Measurements from ENCODE around the gene PHACTR1. TPM values are rescaled to one million over a fixed set of nuclear protein-coding genes. Genes with fewer than 3 reads are reported as not detected.

PHACTR1 gene
- total and polyA plus RNA-seq, 2 of the 4 experiments (the other 2 are of a cell fraction): not detected

DNA sequence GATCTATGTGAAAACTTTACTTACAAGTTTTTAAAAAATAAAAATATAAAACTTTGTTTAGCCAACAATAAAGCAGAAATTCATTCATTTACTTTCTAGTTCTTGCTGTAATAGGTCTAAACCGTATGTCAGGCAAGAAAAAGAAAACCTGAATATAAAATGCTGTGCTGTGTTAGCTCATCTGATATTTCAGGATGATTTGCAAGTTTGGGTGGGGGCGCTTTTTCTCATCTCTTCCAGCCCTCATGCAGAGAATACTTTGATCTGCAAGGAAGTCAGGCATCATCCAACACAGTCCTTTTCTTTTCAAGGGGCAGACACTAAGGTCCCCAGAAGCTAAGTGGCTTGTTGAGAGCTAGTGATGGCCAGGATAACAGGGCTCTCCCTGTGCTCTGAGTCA, 458.5 kb downstream of the PHACTR1 start:
- dilution Hi-C loops (cut with HindIII; ENCODE audit: low sequenced_read_pairs, unreplicated experiment): no loop called here

More for the DNA sequence above, 458.5 kb downstream of the PHACTR1 start:
- Histone ChIP-seq H2BK5ac (ENCODE audit: low read depth, low read length, poor library complexity, severe bottlenecking) (no peak overlapping the region), H2BK20ac (ENCODE audit: low read depth, low read length) (no peak overlapping the region), H3K9me1 (ENCODE audit: insufficient read depth, low read length) (no peaks in the 10 kb centered on the region), H3K9me3 (ENCODE audit: control insufficient read depth, insufficient read depth, low read length) (no peaks in the 10 kb centered on the region), H3K14ac (replicated peaks; ENCODE audit: low read depth, low read length) (no peak overlapping the region), H2BK15ac (ENCODE audit: low read depth, low read length) (no peak overlapping the region), H3K27ac (ENCODE audit: insufficient read depth, low read length) (no peak overlapping the region), H3K4me3 (ENCODE audit: insufficient read depth, low read depth, low read length) (no peak overlapping the region), H3K4me2 (ENCODE audit: low read depth, low read length) (no peak overlapping the region), H3K79me1 (ENCODE audit: low read depth in 1 of 2, low read length in 2 of 2) (no peaks in the 10 kb centered on the region), H2AFZ (replicated peaks; ENCODE audit: low read length, poor library complexity) (no peak overlapping the region), H2BK120ac (ENCODE audit: low read depth, low read length) (no peak overlapping the region), H2AK5ac (ENCODE audit: low read depth, low read length) (no peak overlapping the region), H3K4me1 (ENCODE audit: control insufficient read depth, insufficient read depth, low read length) (no peaks in the 10 kb centered on the region), H3K9ac (ENCODE audit: low read depth, low read length) (no peak overlapping the region), H3K27me3 (ENCODE audit: control insufficient read depth, insufficient read depth, low read length) (no peaks in the 10 kb centered on the region), H3K56ac (ENCODE audit: extremely low read depth, insufficient read depth, low read length) (no peak overlapping the region), H4K91ac (ENCODE audit: insufficient read depth, low read depth, low read length) (no peak overlapping the region), H3K36me3 (ENCODE audit: control insufficient read depth, insufficient read depth, low read length) (no peaks in the 10 kb centered on the region), H3K23ac (ENCODE audit: low read depth, low read length) (no peak overlapping the region), H4K5ac (ENCODE audit: low read depth, low read length) (no peak overlapping the region), H4K20me1 (ENCODE audit: insufficient read depth, low read length) (no peaks in the 10 kb centered on the region), H3K4ac (ENCODE audit: low read depth, low read length) (no peak overlapping the region), H2AK9ac (replicated peaks; ENCODE audit: low read depth, low read length, poor library complexity) (no peak overlapping the region), H4K8ac (ENCODE audit: low read depth in 2 of 2, low read length in 2 of 2) (no peak overlapping the region), H3K18ac (ENCODE audit: low read depth, low read length) (no peak overlapping the region)
- DNase-seq (no peak), ATAC-seq (ENCODE audit: low read depth) (no peak)
- POLR2A ChIA-PET (ENCODE audit: unreplicated experiment): no interaction called here
- WGBS, 2 experiments (ENCODE audit: extremely low coverage in 2 of 2, insufficient read length in 1 of 2): no CpG with 5 or more reads among the region's 2 CpGs
- CTCF ChIA-PET: no interaction called here
- BruUV-seq (replicated peaks): no TSS peak
- intact Hi-C loops (cut with micrococcal nuclease): no loop called here
- in situ Hi-C loops (cut with MboI; ENCODE audit: low sequenced_read_pairs): loop anchor here (25.0 kb wide), 1 partner anchor 362 kb away; no protein-coding TSS in a partner anchor
- no peak for TF ChIP-seq MAFK (IDR thresholded peaks at IDR 0.05; ENCODE audit: low read depth, low read length)
- TF ChIP-seq, protein P1, sequence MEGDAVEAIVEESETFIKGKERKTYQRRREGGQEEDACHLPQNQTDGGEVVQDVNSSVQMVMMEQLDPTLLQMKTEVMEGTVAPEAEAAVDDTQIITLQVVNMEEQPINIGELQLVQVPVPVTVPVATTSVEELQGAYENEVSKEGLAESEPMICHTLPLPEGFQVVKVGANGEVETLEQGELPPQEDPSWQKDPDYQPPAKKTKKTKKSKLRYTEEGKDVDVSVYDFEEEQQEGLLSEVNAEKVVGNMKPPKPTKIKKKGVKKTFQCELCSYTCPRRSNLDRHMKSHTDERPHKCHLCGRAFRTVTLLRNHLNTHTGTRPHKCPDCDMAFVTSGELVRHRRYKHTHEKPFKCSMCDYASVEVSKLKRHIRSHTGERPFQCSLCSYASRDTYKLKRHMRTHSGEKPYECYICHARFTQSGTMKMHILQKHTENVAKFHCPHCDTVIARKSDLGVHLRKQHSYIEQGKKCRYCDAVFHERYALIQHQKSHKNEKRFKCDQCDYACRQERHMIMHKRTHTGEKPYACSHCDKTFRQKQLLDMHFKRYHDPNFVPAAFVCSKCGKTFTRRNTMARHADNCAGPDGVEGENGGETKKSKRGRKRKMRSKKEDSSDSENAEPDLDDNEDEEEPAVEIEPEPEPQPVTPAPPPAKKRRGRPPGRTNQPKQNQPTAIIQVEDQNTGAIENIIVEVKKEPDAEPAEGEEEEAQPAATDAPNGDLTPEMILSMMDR (conservative IDR thresholded peaks at IDR 0.05; ENCODE audit: low read depth, low read length): no peak
- no peak for TF ChIP-seq RCOR1 (IDR thresholded peaks at IDR 0.05; ENCODE audit: insufficient replicate concordance, low read length)
- no peak for TF ChIP-seq ELK1 (IDR thresholded peaks at IDR 0.05; ENCODE audit: borderline replicate concordance, low read depth, low read length)
- no peak for TF ChIP-seq SMC3 (IDR thresholded peaks at IDR 0.05; ENCODE audit: low read depth, low read length)
- TF ChIP-seq, protein P2, sequence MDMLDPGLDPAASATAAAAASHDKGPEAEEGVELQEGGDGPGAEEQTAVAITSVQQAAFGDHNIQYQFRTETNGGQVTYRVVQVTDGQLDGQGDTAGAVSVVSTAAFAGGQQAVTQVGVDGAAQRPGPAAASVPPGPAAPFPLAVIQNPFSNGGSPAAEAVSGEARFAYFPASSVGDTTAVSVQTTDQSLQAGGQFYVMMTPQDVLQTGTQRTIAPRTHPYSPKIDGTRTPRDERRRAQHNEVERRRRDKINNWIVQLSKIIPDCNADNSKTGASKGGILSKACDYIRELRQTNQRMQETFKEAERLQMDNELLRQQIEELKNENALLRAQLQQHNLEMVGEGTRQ (IDR thresholded peaks at IDR 0.05; ENCODE audit: low read depth, low read length): no peak
- TF ChIP-seq NFE2L2 (IDR thresholded peaks at IDR 0.05; ENCODE audit: low read depth, low read length): no peak
- no peak for TF ChIP-seq RFX5 (IDR thresholded peaks at IDR 0.05; ENCODE audit: low read depth, low read length)
- no peak for TF ChIP-seq FOS (IDR thresholded peaks at IDR 0.05; ENCODE audit: low read depth, low read length)
